NCI-H1930 (cell line): ENCODE measurements around the gene SORBS2.

Source experiments
- DNase-seq, 2 experiments: peaks; one replicate each; lab custom pipeline; 2025; lab: John Stamatoyannopoulos, UW

The SORBS2 gene

GRCh38 chr4:185774845-185775680, 36.9 kb downstream of the SORBS2 start:
- DNase-seq = no peak

GRCh38 chr4:185774131-185774653, 37.8 kb downstream of the SORBS2 start:
- no peak for DNase-seq

GRCh38 chr4:185773419-185773818, 38.6 kb downstream of the SORBS2 start:
- DNase-seq = no peak

DNA sequence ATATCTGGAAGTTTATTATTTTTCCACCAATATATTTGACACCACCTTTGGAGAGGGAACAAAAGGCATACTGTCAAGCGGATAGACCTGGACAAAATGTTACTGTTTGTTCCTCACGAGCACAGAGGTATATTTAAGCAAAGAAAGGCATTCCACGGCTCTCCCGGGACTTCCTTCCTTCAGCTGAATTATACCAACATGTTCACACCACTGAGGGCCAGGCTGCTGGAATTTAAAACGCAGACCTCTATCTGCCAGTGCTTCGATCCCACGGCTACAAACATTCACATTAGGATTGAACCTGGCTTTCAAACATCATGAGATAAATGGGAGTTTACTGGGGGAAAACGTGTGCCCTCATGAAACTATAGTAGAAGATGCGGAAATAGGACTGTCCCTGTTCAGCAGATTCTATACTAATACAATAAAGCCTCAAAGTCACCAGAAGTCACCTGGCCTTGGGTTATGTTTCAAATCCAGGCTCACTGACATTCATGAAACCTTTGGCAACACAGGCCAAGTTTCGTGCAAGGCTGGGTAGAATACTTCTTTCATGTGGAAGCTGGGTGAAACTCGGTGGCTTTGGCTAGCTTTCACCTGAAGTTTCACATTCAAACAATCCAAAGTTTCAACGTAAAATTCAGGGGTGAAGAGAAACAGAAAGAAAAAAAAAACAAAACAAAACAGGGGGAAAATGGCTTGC, 39.5 kb downstream of the SORBS2 start:
- DNase-seq = no peak

- DNase-seq = no peak
Measured at GRCh38 chr4:185771711-185772390, 40.1 kb downstream of the SORBS2 start.

DNA sequence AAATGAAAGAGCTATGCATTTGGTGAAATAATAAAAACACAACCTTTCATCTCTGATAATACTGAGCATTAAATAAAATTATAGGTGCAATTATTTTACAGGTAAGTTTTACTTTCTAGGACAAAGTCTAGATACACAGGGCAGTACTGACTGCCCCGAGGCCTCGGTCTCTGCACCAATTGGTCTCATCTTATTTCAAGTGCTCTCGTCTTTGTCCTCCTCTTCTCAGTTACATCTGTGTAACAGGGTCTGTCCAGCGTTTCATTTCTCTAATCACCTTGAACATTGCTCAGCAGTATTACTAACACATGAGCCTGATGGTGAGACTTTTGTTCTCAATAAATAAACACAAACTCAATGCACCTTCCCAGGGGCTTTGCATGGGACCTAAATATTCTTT, 44.5 kb downstream of the SORBS2 start:
- no peak for DNase-seq

DNA sequence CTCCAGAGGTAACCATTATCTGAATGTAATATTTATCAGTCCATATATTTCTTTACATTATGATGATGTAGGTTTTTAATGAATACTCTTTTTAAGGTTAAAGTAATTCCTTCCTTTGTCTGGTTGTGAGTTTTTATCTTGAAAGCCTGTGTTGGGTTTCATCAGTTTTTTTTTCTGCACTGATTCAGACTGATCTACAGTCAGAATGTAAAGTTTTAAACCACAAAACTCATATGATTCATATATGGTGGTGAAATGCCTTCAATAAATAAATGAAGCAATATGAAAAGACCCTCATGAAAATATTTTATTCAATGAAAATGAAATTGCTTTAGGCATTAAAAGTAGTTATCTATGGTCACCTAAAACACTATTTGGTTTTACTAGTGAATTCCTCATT, 47.1 kb downstream of the SORBS2 start:
- no peak for DNase-seq

- no peak for DNase-seq
Measured at GRCh38 chr4:185761352-185762235, 50.4 kb downstream of the SORBS2 start.

- DNase-seq = no peak
Measured at GRCh38 chr4:185758807-185759206, 53.2 kb downstream of the SORBS2 start.

DNA sequence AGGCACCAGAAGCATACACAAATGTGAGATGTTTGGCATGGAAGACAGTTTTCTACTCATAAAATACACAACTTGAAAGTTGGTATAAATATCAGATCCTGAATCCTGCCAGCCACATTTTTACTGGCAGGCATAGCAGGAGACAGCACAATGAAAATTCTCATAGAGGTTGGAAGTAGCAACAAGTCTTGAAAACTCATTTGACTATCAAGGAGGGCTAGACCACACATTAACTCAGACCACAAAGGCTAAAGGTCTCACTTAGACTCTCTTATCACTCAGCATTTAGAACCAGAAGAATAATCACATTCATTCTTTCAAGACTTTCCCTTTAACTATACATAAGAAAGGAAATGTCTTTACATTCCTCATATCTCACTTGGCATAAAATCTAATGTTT, 56.5 kb downstream of the SORBS2 start:
- DNase-seq = no peak

DNA sequence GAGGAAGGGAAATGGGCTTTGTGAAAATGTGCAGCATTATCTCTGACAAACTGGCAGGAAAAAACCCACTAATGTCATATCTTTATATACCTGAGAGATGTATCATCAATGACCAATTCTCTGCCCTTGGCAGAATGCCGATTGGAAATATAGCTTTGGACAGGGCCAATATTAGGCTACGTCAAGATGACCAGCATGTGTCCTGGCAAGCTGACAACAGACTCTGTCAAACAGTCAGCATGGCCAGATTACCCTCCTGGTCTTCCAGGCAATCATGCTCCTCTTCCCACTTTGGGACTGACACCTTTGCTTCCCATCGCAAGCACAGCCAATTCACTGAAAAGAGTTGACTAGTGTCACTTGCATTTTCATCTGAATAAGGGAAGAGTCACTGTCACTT, 57.0 kb downstream of the SORBS2 start:
- DNase-seq = no peak

GRCh38 chr4:185752872-185753271, 59.1 kb downstream of the SORBS2 start:
- DNase-seq = no peak

GRCh38 chr4:185749858-185750257, 62.1 kb downstream of the SORBS2 start:
- no peak for DNase-seq

DNA sequence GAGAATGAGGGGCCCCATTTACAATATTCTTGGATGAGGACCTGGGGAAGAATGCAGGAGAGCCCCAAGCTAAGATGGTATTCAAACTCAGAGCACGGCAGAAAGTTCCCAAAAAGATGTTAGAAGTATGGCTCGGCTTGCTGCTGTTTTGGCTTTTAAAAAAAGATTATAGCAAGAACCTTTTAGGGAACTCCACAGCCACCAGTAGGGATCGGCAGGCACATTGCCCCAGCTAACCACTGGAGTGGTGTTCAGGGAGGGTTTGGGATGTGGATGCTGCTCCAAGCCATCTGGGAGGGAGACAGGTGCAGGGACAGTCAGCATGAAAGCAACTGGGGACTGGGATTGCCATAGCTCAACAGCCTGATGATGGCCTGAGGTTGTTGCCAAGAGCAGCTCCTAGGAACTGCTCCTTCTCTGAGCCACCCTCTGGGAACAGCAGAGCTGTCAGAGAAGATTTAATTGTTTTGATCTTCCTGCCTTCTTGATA, 63.0 kb downstream of the SORBS2 start:
- no peak for DNase-seq

DNA sequence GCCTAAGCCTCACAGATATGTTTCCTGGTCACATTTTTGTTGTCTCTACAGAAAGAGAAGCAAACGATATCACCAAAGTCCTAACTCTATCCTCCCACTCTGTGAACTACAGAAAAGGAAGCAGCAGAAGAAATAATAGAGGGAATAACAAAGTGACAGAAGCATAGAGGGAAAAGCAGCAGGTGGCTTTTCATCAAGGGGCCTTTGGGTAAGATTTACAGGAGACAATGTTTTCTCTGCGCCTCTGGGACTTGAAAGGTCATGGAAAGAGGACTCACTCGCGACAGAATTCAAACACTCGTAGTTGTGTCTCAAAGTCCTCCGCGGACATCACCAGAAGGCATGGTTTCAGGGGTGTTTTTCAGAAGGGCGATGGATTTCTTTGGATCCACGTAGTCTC, 66.1 kb downstream of the SORBS2 start:
- DNase-seq = no peak

- no peak for DNase-seq
Measured at GRCh38 chr4:185744946-185745345, 67.0 kb downstream of the SORBS2 start.

- DNase-seq = no peak
Measured at GRCh38 chr4:185744488-185744862, 67.5 kb downstream of the SORBS2 start.

- no peak for DNase-seq
Measured at GRCh38 chr4:185743722-185744487, 68.1 kb downstream of the SORBS2 start.

GRCh38 chr4:185742766-185743165, 69.2 kb downstream of the SORBS2 start:
- no peak for DNase-seq

- no peak for DNase-seq
Measured at GRCh38 chr4:185741795-185742194, 70.2 kb downstream of the SORBS2 start.

GRCh38 chr4:185740471-185740873, 71.5 kb downstream of the SORBS2 start:
- DNase-seq = no peak
